ENCODE data around the gene PIP4K2A.

DNA sequence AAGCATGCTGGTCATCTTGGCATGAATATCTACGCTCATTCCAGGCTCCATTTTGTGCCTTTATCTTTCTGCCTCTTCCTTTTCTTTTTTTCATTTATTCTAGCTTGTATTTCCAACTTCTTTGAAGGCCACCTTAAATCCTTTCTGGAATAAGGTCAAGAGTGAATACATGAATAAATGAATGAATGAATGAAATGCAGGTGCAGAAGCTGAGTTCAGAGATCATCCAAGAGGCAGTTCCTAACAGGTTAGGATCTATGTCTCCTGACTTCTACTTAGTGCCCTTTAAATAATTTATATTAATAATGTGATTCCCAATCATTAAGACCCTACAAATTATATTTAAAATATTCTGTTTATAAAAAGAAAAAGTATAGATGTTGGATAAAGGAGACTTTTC, 125.9 kb downstream of the PIP4K2A start:
- TF ChIP-seq, protein P1, sequence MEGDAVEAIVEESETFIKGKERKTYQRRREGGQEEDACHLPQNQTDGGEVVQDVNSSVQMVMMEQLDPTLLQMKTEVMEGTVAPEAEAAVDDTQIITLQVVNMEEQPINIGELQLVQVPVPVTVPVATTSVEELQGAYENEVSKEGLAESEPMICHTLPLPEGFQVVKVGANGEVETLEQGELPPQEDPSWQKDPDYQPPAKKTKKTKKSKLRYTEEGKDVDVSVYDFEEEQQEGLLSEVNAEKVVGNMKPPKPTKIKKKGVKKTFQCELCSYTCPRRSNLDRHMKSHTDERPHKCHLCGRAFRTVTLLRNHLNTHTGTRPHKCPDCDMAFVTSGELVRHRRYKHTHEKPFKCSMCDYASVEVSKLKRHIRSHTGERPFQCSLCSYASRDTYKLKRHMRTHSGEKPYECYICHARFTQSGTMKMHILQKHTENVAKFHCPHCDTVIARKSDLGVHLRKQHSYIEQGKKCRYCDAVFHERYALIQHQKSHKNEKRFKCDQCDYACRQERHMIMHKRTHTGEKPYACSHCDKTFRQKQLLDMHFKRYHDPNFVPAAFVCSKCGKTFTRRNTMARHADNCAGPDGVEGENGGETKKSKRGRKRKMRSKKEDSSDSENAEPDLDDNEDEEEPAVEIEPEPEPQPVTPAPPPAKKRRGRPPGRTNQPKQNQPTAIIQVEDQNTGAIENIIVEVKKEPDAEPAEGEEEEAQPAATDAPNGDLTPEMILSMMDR (IDR thresholded peaks at IDR 0.05), result no peak
- no peak for TF ChIP-seq EP300 (IDR thresholded peaks at IDR 0.05)
